Activated CD8-positive, alpha-beta memory T cell treated with anti-CD3 and anti-CD28 coated beads for 4 hours (primary cell): ENCODE data around the gene AIRE.

Experiments used
- DNase-seq, 2 donors: peaks; one replicate each; pipeline ENCODE4 v3.0.0-alpha.2; 2020; ENCODE audit warnings: low read depth in 2 of 2

AIRE gene

GRCh38 chr21:44324106-44324853 is 38.6 kb downstream of the AIRE start:
- no peak for DNase-seq

DNA sequence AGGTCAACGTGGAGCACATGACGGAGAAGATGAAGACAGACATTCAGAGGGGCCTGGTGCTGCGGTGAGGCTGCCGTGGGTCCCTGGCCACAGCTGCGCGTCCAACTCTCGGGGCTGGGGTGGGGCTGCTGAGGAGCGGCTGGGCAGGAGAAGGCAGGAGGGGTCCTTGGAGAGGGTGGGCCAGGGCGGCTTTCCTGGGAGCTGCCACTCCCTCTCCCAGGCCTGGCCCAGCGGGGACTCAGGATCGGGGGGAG is 39.1 kb downstream of the AIRE start:
- no peak for DNase-seq

- DNase-seq: no peak
Observed at GRCh38 chr21:44325386-44326271, 40.0 kb downstream of the AIRE start.

DNA sequence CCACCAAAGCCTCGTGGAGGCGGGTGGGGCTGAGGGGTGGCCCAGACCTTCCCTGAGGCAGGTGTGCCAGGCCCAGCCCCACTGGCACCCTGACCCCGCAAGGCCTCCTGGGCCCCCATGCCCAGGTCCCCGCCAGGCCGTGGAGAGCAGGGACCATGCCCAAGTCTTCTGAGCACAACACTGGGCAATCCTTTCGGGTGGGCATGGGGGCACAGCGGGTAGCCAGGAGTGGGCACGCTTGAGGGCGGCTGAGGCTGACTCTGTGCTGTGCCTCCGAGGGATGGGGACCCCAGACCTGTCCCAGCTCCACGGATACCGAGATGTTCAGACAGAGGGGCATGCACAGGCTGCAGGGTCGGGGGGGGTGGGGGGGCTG is 40.6 kb downstream of the AIRE start:
- DNase-seq: no peak

DNA sequence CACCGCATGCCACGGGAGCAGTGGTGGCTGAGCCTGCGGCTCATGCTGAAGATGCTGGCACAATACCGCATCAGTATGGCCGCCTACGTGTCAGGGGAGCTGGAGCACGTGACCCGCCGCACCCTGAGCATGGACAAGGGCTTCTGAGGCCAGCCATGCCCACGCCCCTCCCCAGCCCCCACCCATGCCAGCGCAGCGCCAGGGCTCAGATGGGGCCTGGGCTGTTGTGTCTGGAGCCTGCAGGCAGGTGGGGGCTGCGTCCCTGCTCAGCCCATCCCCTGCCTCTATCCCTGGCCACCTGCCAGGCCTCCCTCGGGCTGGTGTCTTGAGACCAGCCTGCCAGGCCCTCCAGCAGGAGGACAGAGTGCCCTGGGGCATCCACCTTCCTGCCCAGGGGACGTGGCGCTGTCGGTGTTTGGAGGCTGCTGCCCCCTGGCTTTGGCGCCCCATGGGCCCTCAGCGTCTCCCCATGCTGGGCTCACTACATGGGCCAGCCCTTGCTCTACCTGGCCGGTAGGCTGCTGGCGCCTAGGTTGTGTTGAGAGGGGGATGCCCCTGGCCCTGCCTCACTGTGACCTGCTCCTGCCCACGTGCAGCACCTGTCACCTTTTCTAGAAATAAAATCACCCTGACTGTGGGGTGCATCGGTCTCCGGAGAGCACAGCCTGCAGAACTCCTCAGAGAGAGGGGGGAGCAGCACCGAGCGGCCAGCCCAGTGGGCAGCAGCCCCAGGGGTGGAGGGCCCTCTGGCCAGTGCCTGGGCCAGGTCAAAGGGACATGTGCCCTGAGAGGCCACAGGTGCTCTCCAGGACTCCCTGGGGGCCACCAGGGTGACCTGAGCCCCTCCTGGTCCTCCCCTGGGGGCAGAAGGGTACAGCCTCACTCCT is 41.3 kb downstream of the AIRE start:
- DNase-seq: no peak

DNA sequence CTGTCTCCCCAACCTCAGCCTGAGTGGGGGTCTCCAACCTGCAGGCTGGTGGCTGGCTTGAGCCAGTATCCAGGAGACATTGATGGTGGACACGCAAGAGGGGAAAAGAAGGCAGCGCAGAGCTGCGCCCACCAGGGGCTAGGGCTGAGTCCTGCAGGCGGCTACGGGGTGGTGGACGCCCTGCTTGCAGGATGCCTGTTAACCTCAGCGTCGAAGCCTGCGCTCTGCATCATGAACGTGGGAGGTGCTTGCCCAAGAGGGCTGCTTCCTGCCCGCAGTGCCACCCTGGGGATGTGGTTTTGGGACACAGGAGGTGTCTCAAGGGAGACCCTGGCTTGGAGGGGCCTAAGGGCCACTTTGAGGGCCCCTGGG is 41.9 kb downstream of the AIRE start:
- no peak for DNase-seq

- no peak for DNase-seq
Observed at GRCh38 chr21:44328242-44328895, 42.7 kb downstream of the AIRE start.

GRCh38 chr21:44329086-44329889 is 43.6 kb downstream of the AIRE start:
- DNase-seq: no peak

- no peak for DNase-seq
Observed at GRCh38 chr21:44329971-44330681, 44.5 kb downstream of the AIRE start.

- no peak for DNase-seq
Observed at GRCh38 chr21:44330698-44331097, 45.0 kb downstream of the AIRE start.

GRCh38 chr21:44331209-44331608 is 45.5 kb downstream of the AIRE start:
- DNase-seq: no peak

- DNase-seq: no peak
Observed at GRCh38 chr21:44331650-44332307, 46.1 kb downstream of the AIRE start.

DNA sequence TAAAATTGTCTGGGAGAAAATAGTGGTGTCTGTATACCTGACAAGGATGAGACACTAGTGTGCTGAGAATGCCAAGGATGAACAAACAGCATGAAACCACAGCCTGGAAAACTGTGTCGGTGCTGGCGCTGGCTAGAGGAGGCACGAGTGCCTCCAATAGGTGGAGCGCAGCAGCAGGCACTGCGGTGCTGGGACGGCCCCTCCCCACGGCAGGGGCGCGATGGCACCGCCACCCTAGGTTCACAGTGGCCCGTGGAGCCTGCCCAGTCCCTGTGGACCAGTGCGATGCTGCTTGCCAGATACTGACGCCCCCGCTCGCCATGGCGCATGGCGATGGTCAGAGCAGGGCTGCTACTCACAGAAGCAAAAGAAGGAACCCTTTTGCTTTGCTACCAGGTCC is 46.7 kb downstream of the AIRE start:
- no peak for DNase-seq

- DNase-seq: no peak
Observed at GRCh38 chr21:44332965-44333364, 47.3 kb downstream of the AIRE start.

DNA sequence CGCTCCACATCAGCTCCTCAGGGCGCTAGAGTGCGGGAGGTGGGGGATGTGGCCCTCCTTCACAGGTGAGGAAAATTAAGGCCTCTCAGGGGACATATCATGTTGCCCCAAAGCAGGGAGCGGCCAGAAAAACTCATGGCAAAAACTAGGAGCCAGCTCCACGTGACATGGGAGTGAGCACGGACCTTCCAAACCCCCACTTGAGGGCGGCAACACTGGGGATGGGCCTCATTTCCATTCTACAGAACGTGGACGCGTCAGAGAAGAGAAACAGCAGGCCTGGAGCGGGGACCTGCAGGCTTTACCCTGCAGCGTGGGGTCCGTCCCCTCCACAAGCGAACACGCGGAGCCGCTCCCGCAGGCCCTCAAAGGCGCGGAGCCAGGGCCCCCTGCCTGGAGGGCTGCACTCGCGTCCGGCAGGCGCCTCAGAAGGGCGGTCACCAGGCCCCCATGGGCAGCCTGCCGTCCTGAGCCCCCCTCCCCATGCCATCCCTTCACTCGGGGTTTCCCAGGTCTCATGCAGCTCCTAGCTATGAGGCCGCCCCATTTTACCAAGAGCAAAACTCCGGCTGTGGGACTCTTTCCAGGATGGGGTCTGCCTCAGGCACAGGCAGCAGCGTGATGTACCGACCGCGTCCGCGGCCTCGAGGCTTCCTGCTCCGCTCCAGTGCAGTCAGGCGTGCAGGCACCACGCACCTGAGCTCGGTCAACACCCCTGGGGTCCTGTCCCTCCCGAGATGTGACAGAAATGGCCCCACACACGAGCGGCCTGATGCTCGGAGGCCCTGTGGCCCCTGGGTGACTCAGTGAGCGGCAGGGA is 48.0 kb downstream of the AIRE start:
- no peak for DNase-seq

DNA sequence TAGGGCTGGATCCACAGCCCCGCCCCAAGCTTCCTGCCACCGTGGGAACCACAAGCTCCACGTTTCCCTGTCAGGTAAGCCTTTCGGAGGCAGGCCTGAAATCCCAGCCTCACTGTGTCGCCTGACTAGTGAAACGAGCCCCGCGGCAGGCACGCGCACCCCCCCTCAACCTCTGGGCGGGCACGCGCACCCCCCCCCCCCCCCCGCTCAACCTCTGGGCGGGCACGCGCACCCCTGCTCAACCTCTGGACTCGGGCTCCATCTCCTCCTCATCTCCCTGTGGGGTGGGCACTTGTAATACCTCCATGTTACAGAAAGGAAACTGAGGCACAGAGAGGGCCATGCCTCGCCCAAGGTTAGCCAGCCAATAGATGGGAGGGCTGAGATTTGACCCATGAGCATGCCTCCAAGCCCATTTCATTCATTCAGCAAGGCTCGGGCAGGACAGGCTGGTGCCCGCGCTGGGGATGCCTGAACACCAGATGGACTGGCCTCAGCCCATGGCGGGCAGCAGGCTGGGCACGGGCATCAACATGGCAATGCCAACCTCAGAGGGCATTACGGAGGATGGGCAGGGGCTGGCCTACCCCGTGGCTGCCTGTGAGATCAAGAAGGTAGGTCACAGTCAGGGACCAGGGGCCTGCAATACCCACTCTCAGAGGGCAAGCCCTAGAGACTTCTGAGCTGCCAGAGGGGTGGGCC is 48.8 kb downstream of the AIRE start:
- no peak for DNase-seq

DNA sequence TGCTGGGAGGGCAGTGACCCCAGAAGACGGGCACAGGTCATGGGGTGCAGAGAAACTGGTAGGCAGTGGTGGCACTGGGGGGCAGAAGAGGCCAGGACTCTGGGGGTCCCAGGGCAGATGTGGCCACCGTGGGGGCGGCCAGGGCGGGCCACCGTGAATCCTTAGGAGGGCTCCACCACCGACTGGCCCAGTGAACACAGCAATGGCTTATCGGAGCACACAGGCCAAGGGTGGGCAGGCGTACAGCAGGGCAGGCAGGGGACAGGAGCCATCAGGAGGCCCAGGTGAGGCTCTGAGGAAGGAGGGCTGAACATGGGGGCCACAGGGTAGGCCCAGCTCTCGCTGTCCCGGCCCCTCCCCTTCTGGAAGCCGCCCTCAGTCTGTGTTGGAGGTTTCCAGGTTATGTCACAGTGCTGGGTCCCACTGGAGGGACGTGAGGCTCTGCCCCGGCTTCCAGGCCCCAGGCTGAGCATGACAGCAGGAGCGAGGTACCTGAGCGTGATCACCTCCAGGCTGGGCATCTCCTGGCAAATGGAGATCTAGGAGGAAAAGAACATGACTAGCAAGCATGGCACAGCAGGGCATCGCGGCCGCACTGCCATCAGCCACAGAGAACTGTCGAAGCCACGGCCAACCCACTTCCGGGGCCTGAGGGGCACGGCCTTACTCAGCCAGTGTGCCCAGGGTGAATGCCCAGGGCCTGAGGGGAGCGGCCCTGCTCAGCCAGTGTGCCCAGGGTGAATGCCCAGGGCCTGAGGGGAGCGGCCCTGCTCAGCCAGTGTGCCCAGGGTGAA is 49.8 kb downstream of the AIRE start:
- DNase-seq: no peak

- DNase-seq: no peak
Observed at GRCh38 chr21:44337449-44337848, 51.8 kb downstream of the AIRE start.
